T-helper 9 cell (primary cell): ENCODE data around the gene CKM.
"Not testable (repeated sequence)": the region's sequence is repeated elsewhere in the genome, so short reads cannot be mapped to it uniquely, and the experiment has no call there.

Experiments used
- DNase-seq: peaks from one replicate; pipeline ENCODE4 v3.0.0-alpha.2; 2020

Gene CKM

GRCh38 chr19:45314708-45315245 is 7.9 kb downstream of the CKM start:
- no peak for DNase-seq

- not testable (repeated sequence) for DNase-seq
Measured at GRCh38 chr19:45312285-45312684, 10.4 kb downstream of the CKM start.

DNA sequence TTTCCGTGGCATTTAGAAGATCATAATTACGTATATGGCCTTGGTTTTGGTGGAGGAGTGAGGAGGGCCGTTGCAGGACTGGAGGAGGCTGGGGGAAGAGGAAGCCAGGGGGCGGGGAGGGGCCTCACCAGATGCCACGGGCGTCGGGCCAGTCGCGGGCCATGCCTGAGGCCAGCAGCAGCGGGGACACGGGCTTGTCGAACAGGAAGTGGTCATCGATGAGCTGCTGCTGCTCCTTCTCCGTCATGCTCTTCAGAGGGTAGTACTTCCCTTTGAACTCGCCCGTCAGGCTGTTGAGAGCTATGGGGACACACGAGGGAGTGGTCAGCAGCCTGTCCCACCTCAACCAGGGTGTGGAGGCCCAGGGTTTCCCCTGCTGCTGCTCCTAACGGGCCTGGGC is 11.1 kb downstream of the CKM start:
- no peak for DNase-seq

GRCh38 chr19:45309322-45309721 is 13.4 kb downstream of the CKM start:
- not testable (repeated sequence) for DNase-seq

- DNase-seq: no peak
Measured at GRCh38 chr19:45307361-45307760, 15.3 kb downstream of the CKM start.

- DNase-seq: no peak
Measured at GRCh38 chr19:45306518-45307027, 16.1 kb downstream of the CKM start.

GRCh38 chr19:45306040-45306439 is 16.6 kb downstream of the CKM start:
- no peak for DNase-seq

DNA sequence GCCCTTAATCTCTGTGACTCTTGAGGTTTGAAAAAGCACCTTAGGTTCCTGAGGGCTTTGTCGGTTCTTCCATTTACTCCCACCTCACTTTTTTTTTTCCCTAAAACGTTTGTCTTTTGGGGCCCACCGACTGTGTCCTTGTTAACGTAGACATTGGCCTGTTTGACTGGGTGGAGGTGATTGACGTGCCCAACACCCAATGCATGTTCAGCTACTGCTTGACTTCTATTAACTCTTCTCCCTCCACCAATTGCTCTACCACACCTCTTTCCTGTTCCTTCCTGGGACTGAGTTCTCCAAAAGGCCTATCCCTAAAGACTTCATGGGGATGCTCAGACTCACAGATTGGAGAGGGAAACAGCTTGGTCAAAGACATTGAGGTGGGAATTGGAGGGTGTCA is 17.3 kb downstream of the CKM start:
- no peak for DNase-seq

GRCh38 chr19:45305007-45305406 is 17.7 kb downstream of the CKM start:
- DNase-seq: no peak

- no peak for DNase-seq
Measured at GRCh38 chr19:45304141-45304926, 18.3 kb downstream of the CKM start.

DNA sequence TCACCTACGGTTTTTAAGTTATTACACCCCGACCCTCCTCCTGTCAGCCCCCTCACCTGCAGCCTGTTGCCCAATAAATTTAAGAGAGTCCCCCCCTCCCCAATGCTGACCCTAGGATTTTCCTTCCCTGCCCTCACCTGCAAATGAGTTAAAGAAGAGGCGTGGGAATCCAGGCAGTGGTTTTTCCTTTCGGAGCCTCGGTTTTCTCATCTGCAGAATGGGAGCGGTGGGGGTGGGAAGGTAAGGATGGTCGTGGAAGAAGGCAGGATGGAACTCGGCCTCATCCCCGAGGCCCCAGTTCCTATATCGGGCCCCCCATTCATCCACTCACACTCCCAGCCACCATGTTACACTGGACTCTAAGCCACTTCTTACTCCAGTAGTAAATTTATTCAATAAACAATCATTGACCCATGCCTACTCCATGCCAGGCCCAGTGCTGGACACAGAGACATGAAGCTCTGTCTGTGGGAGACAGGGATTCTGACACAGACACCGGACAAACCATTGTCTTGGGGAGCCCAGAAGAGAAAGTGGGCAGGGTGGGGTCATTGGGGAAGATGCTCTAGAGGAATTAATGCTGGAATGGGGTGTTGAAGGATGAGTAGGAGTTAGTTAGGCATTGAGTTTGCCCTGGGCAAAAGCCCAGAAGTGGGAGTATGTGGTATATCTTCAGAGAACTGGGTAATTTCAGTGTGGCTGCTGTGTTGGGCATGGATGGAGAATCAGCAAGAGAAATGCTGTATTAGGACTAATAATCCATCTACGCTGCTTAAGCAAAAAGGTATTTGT is 19.2 kb downstream of the CKM start:
- DNase-seq: no peak

- DNase-seq: no peak
Measured at GRCh38 chr19:45302416-45302815, 20.3 kb downstream of the CKM start.

- no peak for DNase-seq
Measured at GRCh38 chr19:45299719-45300118, 23.0 kb downstream of the CKM start.

- DNase-seq: no peak
Measured at GRCh38 chr19:45298264-45298663, 24.4 kb downstream of the CKM start.

- DNase-seq: no peak
Measured at GRCh38 chr19:45297674-45298073, 25.0 kb downstream of the CKM start.

GRCh38 chr19:45296355-45296754 is 26.3 kb downstream of the CKM start:
- no peak for DNase-seq

DNA sequence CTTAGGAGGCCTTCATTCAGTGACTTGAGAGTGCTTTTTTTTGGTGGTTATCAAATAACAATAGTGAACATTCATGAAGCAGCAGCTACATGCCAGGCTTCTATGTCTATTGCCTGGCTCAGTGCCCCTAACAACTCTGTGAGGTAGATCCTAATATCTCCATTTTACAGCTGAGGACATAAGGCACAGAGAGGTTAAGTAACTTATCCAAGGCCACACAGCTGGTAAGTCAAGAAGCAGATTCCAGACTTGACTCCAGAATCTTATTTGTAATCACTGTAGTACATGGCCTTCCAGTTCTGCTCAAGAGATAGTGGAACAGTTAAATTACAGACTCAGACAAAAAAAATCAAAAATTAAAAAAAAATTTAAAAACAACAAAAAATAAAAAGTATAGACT is 26.8 kb downstream of the CKM start:
- DNase-seq: no peak

DNA sequence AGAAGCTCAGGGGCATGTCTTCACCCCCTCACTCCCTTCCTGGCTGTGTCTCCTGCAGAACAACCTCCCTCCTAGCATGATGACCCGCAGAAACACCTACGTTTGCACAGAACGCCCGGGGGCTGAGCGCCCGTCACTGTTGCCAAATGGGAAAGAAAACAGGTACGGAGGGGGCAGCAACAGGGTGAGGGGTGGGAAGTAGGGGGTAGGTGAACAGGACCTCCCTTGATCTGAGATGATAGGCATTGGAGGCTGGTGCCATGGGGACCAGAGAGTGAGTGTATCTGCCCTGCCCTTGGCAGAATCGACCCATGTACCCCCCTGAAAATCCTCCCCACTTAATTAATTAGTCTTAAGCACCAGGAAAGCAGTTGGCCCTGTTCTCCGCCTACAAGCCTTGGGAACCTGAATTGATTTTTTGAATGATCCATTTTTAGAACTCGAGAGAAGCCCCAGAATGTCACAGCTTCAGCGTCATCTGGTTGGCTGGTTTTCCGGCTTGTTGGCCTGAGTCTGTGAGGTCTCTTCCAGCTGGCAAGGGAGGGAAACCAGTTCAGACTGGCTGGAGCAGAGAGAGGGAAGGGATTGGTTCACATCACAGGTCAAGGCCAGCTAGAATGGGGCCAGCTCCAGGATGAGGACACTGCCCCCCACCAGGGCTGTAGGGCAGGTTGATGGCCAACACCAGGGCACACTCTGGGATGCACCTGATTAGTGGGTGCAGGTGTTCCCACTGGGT is 28.2 kb downstream of the CKM start:
- no peak for DNase-seq

DNA sequence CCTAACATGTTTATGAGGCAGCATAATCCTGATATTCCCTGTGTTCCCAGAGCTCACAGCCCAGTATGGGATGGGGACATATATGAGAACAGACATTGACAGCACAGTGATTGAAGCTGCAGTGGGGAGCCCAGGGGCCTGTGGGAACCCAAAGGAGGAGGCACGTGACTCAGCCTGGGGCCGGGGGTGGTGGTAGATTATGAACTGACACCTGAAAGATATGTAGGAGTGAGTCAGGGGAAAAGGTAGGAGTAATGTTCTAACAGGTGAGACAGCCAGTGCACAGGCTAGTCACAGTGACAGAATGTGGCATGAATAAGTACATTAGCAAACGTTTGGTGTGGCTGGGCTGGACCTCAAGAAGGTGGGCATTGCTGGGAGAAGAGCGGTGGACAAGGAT is 29.0 kb downstream of the CKM start:
- no peak for DNase-seq

- DNase-seq: no peak
Measured at GRCh38 chr19:45291834-45292233, 30.8 kb downstream of the CKM start.

GRCh38 chr19:45290381-45290931 is 32.2 kb downstream of the CKM start:
- no peak for DNase-seq

- no peak for DNase-seq
Measured at GRCh38 chr19:45283443-45284033, 39.1 kb downstream of the CKM start.
